CD14-positive monocyte (primary cell): ENCODE data around the gene LCLAT1. TPM values are rescaled to one million over a fixed set of nuclear protein-coding genes. Genes with fewer than 3 reads are reported as not detected.
A peak's percentile ranks its signal among the peaks of the same experiment; 100 is the strongest.

Experiments
- DNase-seq, 3 donors: peaks; one replicate each; pipeline ENCODE4 v3.0.0-alpha.2; 2011 to 2022
- H2AFZ ChIP-seq: 2 replicates; pipeline ENCODE4 v1.6.0; 2012; ENCODE audit warnings: mild to moderate bottlenecking, low read depth, low read length, inconsistent platforms; ENCODE audit not compliant: insufficient read depth, poor library complexity, severe bottlenecking
- H3K27ac ChIP-seq, 2 donors: 1 replicate in 1 of 2; 2 replicates in 1 of 2; pipeline ENCODE4 v1.5.1; 2012 to 2013; ENCODE audit warnings: low read length in 2 of 2, control low read depth in 1 of 2, inconsistent platforms in 1 of 2, low read depth in 1 of 2, mild to moderate bottlenecking in 1 of 2
- H3K27me3 ChIP-seq, 2 donors: one replicate each; pipeline versions ENCODE4 v1.6.0 to v1.6.1; 2011 to 2013; ENCODE audit warnings: low read length in 2 of 2; ENCODE audit not compliant: control insufficient read depth in 2 of 2, insufficient read depth in 2 of 2
- H3K36me3 ChIP-seq, 2 donors: replicated peaks in 1 of 2; 1 replicate in 1 of 2; 2 replicates in 1 of 2; pipeline versions ENCODE4 v1.5.1 to v1.6.1; 2012 to 2013; ENCODE audit warnings: low read length in 2 of 2, control low read depth in 1 of 2, inconsistent platforms in 1 of 2, mild to moderate bottlenecking in 1 of 2; ENCODE audit not compliant: insufficient read depth in 2 of 2, control insufficient read depth in 1 of 2
- H3K4me1 ChIP-seq, 2 donors: 1 replicate in 1 of 2; 2 replicates in 1 of 2; pipeline versions ENCODE4 v1.5.1 to v1.6.1; 2012 to 2013; ENCODE audit warnings: low read length in 2 of 2, control low read depth in 1 of 2, inconsistent platforms in 1 of 2, mild to moderate bottlenecking in 1 of 2, moderate library complexity in 1 of 2; ENCODE audit not compliant: insufficient read depth in 2 of 2, control insufficient read depth in 1 of 2
- H3K4me2 ChIP-seq: replicated peaks from 2 replicates; pipeline ENCODE3; 2012; ENCODE audit warnings: low read length, moderate library complexity, mild to moderate bottlenecking; ENCODE audit not compliant: poor library complexity, severe bottlenecking; ENCODE audit errors: extremely low read depth
- H3K4me3 ChIP-seq, 3 experiments: fragments of 200-600 bp in 1 of 3; sonication (generic) in 1 of 3; replicated peaks in 1 of 3; 1 replicate in 2 of 3; 2 replicates in 1 of 3; pipeline ENCODE4 v1.5.1; 2011 to 2013; ENCODE audit warnings: low read length in 3 of 3, mild to moderate bottlenecking in 3 of 3, control low read depth in 2 of 3, low read depth in 2 of 3, inconsistent platforms in 1 of 3, moderate library complexity in 1 of 3
- H3K79me2 ChIP-seq: 2 replicates; pipeline ENCODE4 v1.6.0; 2012; ENCODE audit warnings: mild to moderate bottlenecking, control low read depth, inconsistent platforms, low read length, moderate library complexity; ENCODE audit not compliant: insufficient read depth
- H3K9ac ChIP-seq: 2 replicates; pipeline ENCODE4 v1.6.0; 2017; ENCODE audit warnings: low read length, mild to moderate bottlenecking; ENCODE audit not compliant: insufficient read depth, poor library complexity, severe bottlenecking
- H3K9me3 ChIP-seq, 2 donors: replicated peaks in 1 of 2; 1 replicate in 1 of 2; 2 replicates in 1 of 2; pipeline versions ENCODE4 v1.5.1 to v1.6.1; 2012 to 2013; ENCODE audit warnings: low read length in 2 of 2, control low read depth in 1 of 2; ENCODE audit not compliant: control insufficient read depth in 1 of 2, insufficient read depth in 1 of 2
- H4K20me1 ChIP-seq: 2 replicates; pipeline ENCODE4 v1.6.0; 2012; ENCODE audit warnings: mild to moderate bottlenecking, low read length, control low read depth, moderate library complexity; ENCODE audit not compliant: insufficient read depth
- H3K27ac Mint-ChIP-seq, 7 donors: one replicate each; pipeline ENCODE4 v1.8.0; 2020; ENCODE audit warnings: mild to moderate bottlenecking in 7 of 7, mixed read lengths in 7 of 7, moderate library complexity in 6 of 7, inconsistent platforms in 2 of 7
- H3K27me3 Mint-ChIP-seq, 3 donors: one replicate each; pipeline ENCODE4 v1.8.0; 2021 to 2022; ENCODE audit warnings: low read depth in 3 of 3, mild to moderate bottlenecking in 3 of 3, mixed read lengths in 3 of 3, moderate library complexity in 3 of 3, inconsistent platforms in 1 of 3
- H3K36me3 Mint-ChIP-seq, 2 donors: one replicate each; pipeline ENCODE4 v1.8.0; 2020; ENCODE audit warnings: mixed read lengths in 2 of 2, inconsistent platforms in 1 of 2, mild to moderate bottlenecking in 1 of 2
- H3K4me1 Mint-ChIP-seq: one replicate; pipeline ENCODE4 v1.8.0; 2020; ENCODE audit warnings: mild to moderate bottlenecking, mixed read lengths
- H3K4me3 Mint-ChIP-seq, 2 donors: one replicate each; pipeline ENCODE4 v1.8.0; 2020; ENCODE audit warnings: mild to moderate bottlenecking in 2 of 2, mixed read lengths in 2 of 2, moderate library complexity in 1 of 2
- H3K9me3 Mint-ChIP-seq, 7 donors: one replicate each; pipeline ENCODE4 v1.8.0; 2020 to 2022; ENCODE audit warnings: mixed read lengths in 7 of 7, mild to moderate bottlenecking in 6 of 7, moderate library complexity in 6 of 7, inconsistent platforms in 2 of 7
- CTCF ChIP-seq: fragments of 200-600 bp; IDR thresholded peaks from one replicate; pipeline ENCODE4 v1.8.0; 2022; ENCODE audit warnings: antibody characterized with exemption, mild to moderate bottlenecking
- WGBS: methylation state at CpG from one replicate; pipeline ENCODE4 v1.1.5; 2013; ENCODE audit warnings: missing lambda C conversion rate; ENCODE audit not compliant: insufficient coverage; 5-methylcytosine and 5-hydroxymethylcytosine counted together
- intact Hi-C, 2 donors: fragments of 100-400 bp; cut with micrococcal nuclease; formaldehyde crosslinking; loops; one replicate each; pipeline versions ENCODE4 v1.15.0 to v1.15.1; 2023
- polyA plus RNA-seq, 3 donors: library from polyadenylated mRNA; depleted of rRNA in 1 of 3; unstranded in 2 of 3; stranded (reverse) in 1 of 3; fragments of 300-500 nt in 2 of 3; fragments of >200 nt in 1 of 3; fragmentation: Illumina TruSeq in 2 of 3; gene quantifications; 1 replicate in 2 of 3; 2 replicates in 1 of 3; pipeline ENCODE4 v1.2.3, GENCODE V29; 2012 to 2021

Gene LCLAT1
- polyA plus RNA-seq, 3 donors: 1.2 to 5.7 (median 1.3) TPM

DNA sequence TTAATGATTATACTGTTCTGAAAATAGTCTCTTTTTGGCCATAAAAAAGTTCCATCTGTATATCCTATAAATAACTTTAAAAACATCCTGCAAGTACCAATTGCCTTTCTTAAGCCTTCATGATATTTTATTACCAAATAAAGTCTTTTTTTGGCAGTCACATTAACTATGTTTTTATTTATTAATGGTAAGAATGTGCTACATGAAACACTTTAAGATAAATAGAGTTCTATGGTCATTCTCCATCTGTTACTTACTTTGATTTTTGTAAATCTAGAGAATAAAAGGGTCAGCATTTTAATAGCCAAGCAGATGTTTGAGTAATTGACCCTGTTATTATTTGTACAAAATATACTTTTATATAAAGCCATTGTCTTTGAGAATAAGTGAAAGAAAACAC is 52.6 kb downstream of the LCLAT1 start:
- no peak for DNase-seq
- H3K9me3 Mint-ChIP-seq: peaks cover 37 to 56% (median 53%) of the 10 kb centered on the region in 7 donors
- H3K79me2 ChIP-seq: peaks cover 6% of the 10 kb centered on the region
- TF ChIP-seq CTCF: no peak
- intact Hi-C loops: no loop called here
- peaks cover 28 to 36% of the 10 kb centered on the region in 2 donors for H3K4me1 ChIP-seq
- H3K4me1 Mint-ChIP-seq: peaks cover 38% of the 10 kb centered on the region
- peaks cover 0 to 3% (median 0%) of the 10 kb centered on the region in 3 donors for H3K27me3 Mint-ChIP-seq
- H3K27ac Mint-ChIP-seq: no peak overlapping the region
- no peak overlapping the region for H3K4me3 ChIP-seq
- H3K36me3 ChIP-seq: peaks cover 0 to 35% of the 10 kb centered on the region in 2 donors
- peaks cover 17 to 24% of the 10 kb centered on the region in 2 donors for H3K36me3 Mint-ChIP-seq
- H3K4me3 Mint-ChIP-seq: no peak overlapping the region
- H3K27ac ChIP-seq: no peak overlapping the region
- H3K27me3 ChIP-seq: no peaks in the 10 kb centered on the region
- H3K9me3 ChIP-seq: peaks cover 33 to 58% of the 10 kb centered on the region in 2 donors
- no peak overlapping the region for H2AFZ ChIP-seq
- H3K4me2 ChIP-seq: no peak overlapping the region
- H4K20me1 ChIP-seq: no peaks in the 10 kb centered on the region
- no peak overlapping the region for H3K9ac ChIP-seq

GRCh38 chr2:30500699-30501098 is 53.7 kb downstream of the LCLAT1 start:
- Mint-ChIP-seq H3K4me1 (peaks cover 44% of the 10 kb centered on the region), H3K4me3 (no peak overlapping the region), H3K9me3 (peaks cover 32 to 52% (median 46%) of the 10 kb centered on the region in 7 donors), H3K36me3 (peaks cover 14 to 20% of the 10 kb centered on the region in 2 donors), H3K27ac (no peak overlapping the region), H3K27me3 (peaks cover 0 to 2% (median 0%) of the 10 kb centered on the region in 3 donors)
- Histone ChIP-seq H3K79me2 (peaks cover 6% of the 10 kb centered on the region), H3K9ac (no peak overlapping the region), H2AFZ (no peak overlapping the region), H4K20me1 (no peaks in the 10 kb centered on the region), H3K27me3 (no peaks in the 10 kb centered on the region), H3K4me1 (peaks cover 30 to 43% of the 10 kb centered on the region in 2 donors), H3K4me2 (no peak overlapping the region), H3K9me3 (peaks cover 33 to 54% of the 10 kb centered on the region in 2 donors), H3K27ac (no peak overlapping the region), H3K36me3 (peaks cover 0 to 35% of the 10 kb centered on the region in 2 donors), H3K4me3 (peak overlapping the region in 1 of 3 experiments; percentile 5)
- intact Hi-C loops: no loop called here
- DNase-seq: no peak
- TF ChIP-seq CTCF: no peak
- WGBS: 90% methylated on average over 2 of the region's 6 CpGs
